GM12873 (cell line): ENCODE results near the gene MPP4.

Experiments
- TF ChIP-seq, protein P1 (sequence below): IDR thresholded peaks from 2 replicates; pipeline ENCODE4 v1.5.1; 2012; ENCODE audit warnings: low read depth, mild to moderate bottlenecking, moderate library complexity, low read length, control low read depth; ENCODE audit not compliant: insufficient read depth; ENCODE audit errors: missing control alignments

Gene MPP4

DNA sequence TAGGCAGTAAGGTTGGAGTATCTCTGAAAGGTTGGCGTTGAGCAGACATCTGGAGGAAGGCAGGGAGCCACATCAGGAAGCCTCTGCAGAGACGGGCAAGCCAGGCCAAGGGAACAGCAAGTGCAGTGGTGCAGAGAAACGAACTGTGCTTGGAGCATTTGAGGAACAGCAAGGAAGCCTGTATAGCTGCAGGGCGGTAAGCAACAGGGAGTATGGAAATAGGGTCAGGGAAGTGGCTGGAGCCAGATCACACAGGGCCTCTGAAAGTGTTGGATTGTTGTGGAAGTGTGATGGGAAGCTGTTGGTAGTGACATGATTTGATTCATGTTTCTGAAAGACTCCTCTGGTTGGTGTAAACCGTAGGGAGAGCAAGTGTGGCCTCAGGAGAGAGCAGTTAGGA lies 41.7 kb downstream of the MPP4 start:
- TF ChIP-seq, protein P1, sequence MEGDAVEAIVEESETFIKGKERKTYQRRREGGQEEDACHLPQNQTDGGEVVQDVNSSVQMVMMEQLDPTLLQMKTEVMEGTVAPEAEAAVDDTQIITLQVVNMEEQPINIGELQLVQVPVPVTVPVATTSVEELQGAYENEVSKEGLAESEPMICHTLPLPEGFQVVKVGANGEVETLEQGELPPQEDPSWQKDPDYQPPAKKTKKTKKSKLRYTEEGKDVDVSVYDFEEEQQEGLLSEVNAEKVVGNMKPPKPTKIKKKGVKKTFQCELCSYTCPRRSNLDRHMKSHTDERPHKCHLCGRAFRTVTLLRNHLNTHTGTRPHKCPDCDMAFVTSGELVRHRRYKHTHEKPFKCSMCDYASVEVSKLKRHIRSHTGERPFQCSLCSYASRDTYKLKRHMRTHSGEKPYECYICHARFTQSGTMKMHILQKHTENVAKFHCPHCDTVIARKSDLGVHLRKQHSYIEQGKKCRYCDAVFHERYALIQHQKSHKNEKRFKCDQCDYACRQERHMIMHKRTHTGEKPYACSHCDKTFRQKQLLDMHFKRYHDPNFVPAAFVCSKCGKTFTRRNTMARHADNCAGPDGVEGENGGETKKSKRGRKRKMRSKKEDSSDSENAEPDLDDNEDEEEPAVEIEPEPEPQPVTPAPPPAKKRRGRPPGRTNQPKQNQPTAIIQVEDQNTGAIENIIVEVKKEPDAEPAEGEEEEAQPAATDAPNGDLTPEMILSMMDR, result no peak

DNA sequence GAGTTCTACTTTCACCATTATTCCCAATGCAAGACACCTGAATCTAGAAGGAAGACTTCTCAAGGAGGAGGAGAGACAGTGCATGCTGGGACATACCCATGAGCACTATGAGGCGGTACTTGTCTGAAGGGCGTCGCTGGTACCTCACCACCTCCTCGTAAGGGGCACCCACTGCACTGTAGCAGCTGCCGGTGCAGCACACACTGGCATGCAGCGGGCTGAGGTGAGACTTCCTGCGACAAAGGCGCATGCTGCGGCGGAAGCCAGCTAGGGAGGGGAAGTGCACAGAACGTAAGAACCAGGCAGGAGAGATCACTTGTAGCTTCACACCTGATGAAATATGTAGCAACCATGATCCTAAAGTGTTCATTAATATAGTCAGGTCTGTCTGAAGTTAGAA lies 42.3 kb downstream of the MPP4 start:
- TF ChIP-seq, protein P1, result no peak

DNA sequence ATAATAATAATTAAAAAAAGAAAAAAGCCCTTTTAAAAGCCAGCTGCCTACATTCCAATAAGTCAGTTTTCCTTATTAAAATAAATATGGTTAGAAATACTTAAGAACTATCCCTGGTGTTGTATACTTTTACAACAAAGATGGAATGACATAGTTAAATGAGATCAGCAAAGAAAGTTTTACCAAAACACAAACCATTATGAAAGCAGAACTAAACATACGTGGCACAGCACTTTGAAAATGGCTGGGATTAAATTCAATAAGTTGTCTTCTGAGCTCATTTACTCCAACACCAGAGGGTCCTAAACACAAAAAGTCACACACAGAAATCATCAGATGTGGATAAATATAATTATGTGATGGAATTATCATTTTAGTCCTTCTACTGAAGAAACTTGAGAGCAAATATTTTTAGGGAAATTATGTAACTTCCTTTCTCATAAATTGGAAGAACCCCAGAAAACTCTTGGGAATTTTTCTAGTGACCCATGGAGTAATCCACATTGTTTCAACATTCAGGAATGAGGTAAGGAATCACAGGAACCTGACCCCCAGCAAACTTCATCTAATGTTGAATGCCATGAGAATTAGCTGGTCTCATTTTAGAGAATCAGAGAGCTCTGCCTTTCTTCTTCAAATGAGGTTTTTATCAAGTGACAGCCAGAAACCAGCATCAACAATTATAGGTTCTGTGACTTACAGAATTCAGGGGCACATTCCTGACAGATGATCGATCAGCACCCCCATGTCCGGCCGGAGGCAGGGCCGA lies 43.6 kb downstream of the MPP4 start:
- TF ChIP-seq, protein P1, result no peak

DNA sequence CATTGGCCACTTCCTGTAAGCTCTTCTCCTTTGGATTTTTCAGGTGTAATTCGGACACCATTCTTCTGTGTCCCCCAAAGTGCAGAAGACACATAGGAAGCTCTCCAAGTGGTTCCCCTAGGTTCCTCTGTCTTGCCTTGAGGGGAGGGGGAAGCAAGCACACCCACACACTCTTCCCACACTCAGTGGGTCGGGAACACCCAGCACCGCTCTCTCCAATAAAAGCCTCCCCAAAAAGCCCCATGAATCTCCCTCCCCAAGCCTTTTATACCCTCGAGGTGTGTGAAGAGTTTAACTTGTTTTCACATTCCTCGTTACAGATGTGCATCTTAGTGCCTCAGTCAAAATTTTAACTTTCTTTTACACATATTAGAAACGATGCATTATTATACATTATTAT lies 45.2 kb downstream of the MPP4 start:
- TF ChIP-seq, protein P1, result no peak

DNA sequence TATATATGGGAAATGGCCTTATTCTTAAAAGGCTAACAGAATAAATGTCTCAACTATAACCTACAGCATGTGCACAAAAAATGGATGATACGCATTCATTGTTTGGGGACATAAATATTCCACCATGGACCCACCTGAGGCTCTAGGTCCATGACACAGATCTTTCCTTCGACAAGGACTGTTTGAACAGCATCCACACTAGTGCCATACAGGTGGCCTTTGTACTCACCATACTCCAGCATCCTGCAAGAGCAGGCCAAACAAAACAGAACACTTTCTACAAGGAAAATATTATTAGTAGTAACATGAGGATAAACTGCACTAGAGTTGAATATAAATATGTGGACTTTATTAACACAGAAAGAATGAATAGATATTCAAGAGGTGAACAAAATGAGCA lies 49.0 kb downstream of the MPP4 start:
- TF ChIP-seq, protein P1, result no peak

DNA sequence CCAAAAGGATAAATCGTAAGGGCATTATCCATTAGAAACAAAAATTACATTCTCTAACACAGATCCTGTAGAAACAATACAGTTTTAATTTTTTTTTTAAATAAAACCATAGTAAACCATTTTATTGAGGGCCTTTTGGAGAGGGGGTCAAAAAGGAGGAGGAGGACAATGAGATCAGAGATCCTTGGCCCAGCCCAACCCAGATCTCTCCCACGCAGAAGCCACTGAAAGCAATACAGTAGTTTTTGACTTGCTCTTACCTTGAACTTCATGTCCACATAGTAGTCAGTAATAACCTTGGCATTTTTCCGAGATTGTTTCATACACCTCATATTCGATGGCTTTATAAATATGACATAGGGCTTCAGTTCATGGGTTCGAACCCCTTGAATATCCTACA lies 51.0 kb downstream of the MPP4 start:
- TF ChIP-seq, protein P1, result no peak

DNA sequence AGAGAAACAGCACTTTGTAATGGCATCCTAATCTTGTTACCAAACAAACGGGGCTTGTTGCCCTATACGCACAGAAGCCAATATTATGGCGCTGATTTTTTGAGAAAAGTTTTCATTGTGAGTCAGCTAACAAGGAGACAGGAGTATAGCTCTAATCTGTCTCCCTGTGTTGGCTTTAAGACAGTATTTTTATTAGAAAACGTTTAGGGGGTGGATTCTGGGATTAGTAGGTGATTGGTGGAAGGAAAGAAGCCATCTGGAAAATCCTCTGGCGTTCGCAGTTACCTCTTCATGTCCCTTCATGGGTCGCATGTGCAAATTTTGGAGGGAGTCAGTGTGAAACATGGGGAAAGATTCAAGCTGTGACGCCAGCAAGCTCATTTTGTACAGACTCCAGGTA lies 54.4 kb downstream of the MPP4 start:
- TF ChIP-seq, protein P1, result no peak
